AG09319 (cell line): ENCODE results near the gene ATP10D.

Source experiments
- DNase-seq: peaks from one replicate; pipeline ENCODE4 v3.0.0-alpha.2; 2010; ENCODE audit warnings: low read depth; ENCODE audit errors: extremely low read depth
- TF ChIP-seq, protein P1 (sequence below): IDR thresholded peaks from 2 replicates; pipeline ENCODE4 v1.5.1; 2011; ENCODE audit warnings: low read depth, mild to moderate bottlenecking, inconsistent platforms, low read length, moderate library complexity

ATP10D gene

GRCh38 chr4:47567511-47567910, 82.4 kb downstream of the ATP10D start:
- TF ChIP-seq, protein P1, sequence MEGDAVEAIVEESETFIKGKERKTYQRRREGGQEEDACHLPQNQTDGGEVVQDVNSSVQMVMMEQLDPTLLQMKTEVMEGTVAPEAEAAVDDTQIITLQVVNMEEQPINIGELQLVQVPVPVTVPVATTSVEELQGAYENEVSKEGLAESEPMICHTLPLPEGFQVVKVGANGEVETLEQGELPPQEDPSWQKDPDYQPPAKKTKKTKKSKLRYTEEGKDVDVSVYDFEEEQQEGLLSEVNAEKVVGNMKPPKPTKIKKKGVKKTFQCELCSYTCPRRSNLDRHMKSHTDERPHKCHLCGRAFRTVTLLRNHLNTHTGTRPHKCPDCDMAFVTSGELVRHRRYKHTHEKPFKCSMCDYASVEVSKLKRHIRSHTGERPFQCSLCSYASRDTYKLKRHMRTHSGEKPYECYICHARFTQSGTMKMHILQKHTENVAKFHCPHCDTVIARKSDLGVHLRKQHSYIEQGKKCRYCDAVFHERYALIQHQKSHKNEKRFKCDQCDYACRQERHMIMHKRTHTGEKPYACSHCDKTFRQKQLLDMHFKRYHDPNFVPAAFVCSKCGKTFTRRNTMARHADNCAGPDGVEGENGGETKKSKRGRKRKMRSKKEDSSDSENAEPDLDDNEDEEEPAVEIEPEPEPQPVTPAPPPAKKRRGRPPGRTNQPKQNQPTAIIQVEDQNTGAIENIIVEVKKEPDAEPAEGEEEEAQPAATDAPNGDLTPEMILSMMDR = no peak
- DNase-seq = no peak

- no peak for DNase-seq
- TF ChIP-seq, protein P1 = no peak
Observed at GRCh38 chr4:47570816-47571215, 85.7 kb downstream of the ATP10D start.

DNA sequence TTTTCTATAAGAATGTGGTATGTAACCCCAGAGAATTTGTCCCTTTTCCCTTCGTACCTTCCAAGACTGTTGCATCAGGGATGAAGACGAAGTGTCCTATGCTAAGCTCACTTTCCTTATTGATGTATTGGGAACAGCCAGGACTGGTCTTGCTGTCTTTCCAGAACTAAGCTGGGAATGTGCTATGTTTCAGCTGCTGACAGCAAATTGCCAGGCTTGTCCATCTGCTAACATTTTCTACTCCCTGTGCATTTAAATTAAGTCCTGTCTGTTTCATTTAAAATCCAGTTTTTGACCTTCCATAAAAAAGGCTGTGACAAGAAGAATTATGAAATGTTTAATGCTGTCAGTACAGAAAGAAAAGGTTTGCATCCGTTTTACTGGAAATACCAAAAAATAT, 87.9 kb downstream of the ATP10D start:
- TF ChIP-seq, protein P1 = no peak
- DNase-seq = no peak

- TF ChIP-seq, protein P1 = no peak
- no peak for DNase-seq
Observed at GRCh38 chr4:47577779-47578553, 92.9 kb downstream of the ATP10D start.

DNA sequence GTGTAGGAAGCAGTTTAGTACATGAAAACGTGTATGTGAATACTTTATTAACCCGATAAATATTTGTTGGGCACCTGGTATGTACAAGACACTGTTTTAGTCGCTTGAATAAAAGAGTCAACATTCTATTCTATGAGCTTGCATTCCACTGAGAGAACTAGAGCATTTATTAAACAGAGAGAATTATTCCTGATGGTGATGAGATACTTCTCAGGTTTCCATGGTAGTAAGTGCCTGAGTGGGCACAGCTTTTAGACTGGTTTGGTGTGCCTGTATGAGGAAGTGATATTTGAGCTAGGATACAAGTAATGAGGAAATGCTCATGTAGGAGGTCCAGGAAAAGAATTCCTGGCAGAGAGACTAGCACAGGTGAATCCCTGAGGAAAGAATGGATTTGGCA, 94.2 kb downstream of the ATP10D start:
- no peak for DNase-seq
- TF ChIP-seq, protein P1 = no peak

- TF ChIP-seq, protein P1 = no peak
Observed at GRCh38 chr4:47590325-47590724, 105.2 kb downstream of the ATP10D start.

DNA sequence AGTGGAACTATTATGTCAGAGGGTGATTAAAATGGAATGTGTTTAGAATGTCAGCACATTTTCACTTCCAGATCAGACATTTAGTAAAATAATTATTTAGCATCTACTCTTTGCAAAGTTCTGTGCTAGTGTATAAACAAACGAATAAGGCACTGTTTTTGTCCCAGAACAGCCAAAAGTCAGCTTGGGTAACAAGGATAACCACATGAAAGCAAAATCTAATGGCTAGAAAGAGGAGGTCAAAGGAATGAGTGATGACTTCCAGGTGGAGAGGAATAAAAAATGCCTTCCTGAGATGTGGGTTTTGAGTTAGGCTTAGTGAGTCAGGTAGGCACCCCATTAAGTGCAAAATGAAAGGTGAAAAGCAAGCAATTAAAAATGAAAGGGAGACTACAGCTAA, 112.6 kb downstream of the ATP10D start:
- TF ChIP-seq, protein P1 = no peak
- no peak for DNase-seq

More at GRCh38 chr4:47590325-47590724, 105.2 kb downstream of the ATP10D start:
- no peak for DNase-seq
